Endothelial cell of umbilical vein (primary cell): ENCODE measurements around the gene ART5. TPM values are rescaled to one million over a fixed set of nuclear protein-coding genes. Genes with fewer than 3 reads are reported as not detected.

Experiments used
- BruUV-seq: library from RNA; stranded (reverse); fragments of 400-500 nt; replicated peaks from 2 replicates; lab custom pipeline; 2021; lab: Mats Ljungman, UMichigan
- CTCF ChIA-PET: fragments of 300-600, 350-600 bp; sonication (Branson Sonifier 250); formaldehyde crosslinking; loops from one replicate; lab custom pipeline; 2021; ENCODE audit warnings: antibody characterized with exemption, inconsistent platforms; lab: Charles Lee
- POLR2A ChIA-PET: fragments of 300-600, 350-600 bp; sonication (Branson Sonifier 250); formaldehyde crosslinking; loops from one replicate; lab custom pipeline; 2021; ENCODE audit warnings: antibody characterized with exemption, inconsistent platforms; lab: Charles Lee
- DNase-seq: peaks from one replicate; pipeline ENCODE4 v3.0.0-alpha.2; 2011; ENCODE audit warnings: low read depth, low spot score
- FAIRE-seq: peaks from 2 replicates; lab custom pipeline; 2011; peaks lifted over from hg19 to GRCh38; lab: Jason Lieb, UNC
- H2AFZ ChIP-seq: 2 replicates; pipeline ENCODE4 v1.6.0; 2012; ENCODE audit warnings: low read depth, low read length, control low read depth, inconsistent platforms
- H3K27ac ChIP-seq: 2 replicates; pipeline ENCODE4 v1.5.1; 2011; ENCODE audit warnings: low read depth, mild to moderate bottlenecking, control low read depth, low read length, moderate library complexity; ENCODE audit not compliant: insufficient read depth
- H3K27me3 ChIP-seq, 2 experiments: 2 replicates each; pipeline versions ENCODE4 v1.6.0 to v1.6.1; 2011; ENCODE audit warnings: low read length in 2 of 2, mixed read lengths in 1 of 2; ENCODE audit not compliant: control insufficient read depth in 2 of 2, insufficient read depth in 2 of 2
- H3K36me3 ChIP-seq, 2 experiments: 2 replicates in 1 of 2; 3 replicates in 1 of 2; pipeline ENCODE4 v1.5.1; 2011; ENCODE audit warnings: low read length in 2 of 2, mild to moderate bottlenecking in 1 of 2, moderate library complexity in 1 of 2; ENCODE audit not compliant: control insufficient read depth in 2 of 2, insufficient read depth in 2 of 2; ENCODE audit errors: extremely low read depth in 1 of 2
- H3K4me1 ChIP-seq: 3 replicates; pipeline ENCODE4 v1.5.1; 2011; ENCODE audit warnings: mild to moderate bottlenecking, low read length; ENCODE audit not compliant: control insufficient read depth, insufficient read depth; ENCODE audit errors: extremely low read depth
- H3K4me2 ChIP-seq: 2 replicates; pipeline ENCODE4 v1.6.1; 2011; ENCODE audit warnings: low read length, control low read depth, mixed read lengths; ENCODE audit not compliant: insufficient read depth
- H3K4me3 ChIP-seq, 3 experiments: fragments of 200-600 bp in 1 of 3; sonication (generic), shearing (Covaris generic) in 1 of 3; replicated peaks in 1 of 3; 2 replicates each; pipeline ENCODE4 v1.5.1; 2011 to 2016; ENCODE audit warnings: control low read depth in 3 of 3, low read length in 3 of 3, mild to moderate bottlenecking in 2 of 3, inconsistent platforms in 1 of 3, low read depth in 1 of 3, moderate library complexity in 1 of 3; ENCODE audit not compliant: insufficient read depth in 1 of 3
- H3K79me2 ChIP-seq: 2 replicates; pipeline ENCODE4 v1.6.0; 2012; ENCODE audit warnings: low read length, inconsistent platforms; ENCODE audit not compliant: control insufficient read depth, insufficient read depth
- H3K9ac ChIP-seq: replicated peaks from 2 replicates; pipeline ENCODE3; 2011; ENCODE audit warnings: low read length, control low read depth; ENCODE audit not compliant: insufficient read depth; ENCODE audit errors: extremely low read depth
- H3K9me1 ChIP-seq: replicated peaks from 3 replicates; pipeline ENCODE4 v1.6.0; 2011; ENCODE audit warnings: mild to moderate bottlenecking, low read length; ENCODE audit not compliant: control insufficient read depth, insufficient read depth; ENCODE audit errors: extremely low read depth
- H3K9me3 ChIP-seq: replicated peaks from 2 replicates; pipeline ENCODE4 v1.5.1; 2012; ENCODE audit warnings: low read length, inconsistent platforms; ENCODE audit not compliant: control insufficient read depth, insufficient read depth
- H4K20me1 ChIP-seq: replicated peaks from 2 replicates; pipeline ENCODE3; 2011; ENCODE audit warnings: mild to moderate bottlenecking, low read length; ENCODE audit not compliant: control insufficient read depth, insufficient read depth; ENCODE audit errors: extremely low read depth
- EZH2 ChIP-seq: IDR thresholded peaks from 2 replicates; pipeline ENCODE4 v1.6.1; 2012; ENCODE audit warnings: borderline replicate concordance, low read depth, mild to moderate bottlenecking, moderate library complexity, low read length, inconsistent platforms; ENCODE audit not compliant: severe bottlenecking
- FOS ChIP-seq: IDR thresholded peaks from 2 replicates; pipeline ENCODE4 v1.6.1; 2011; ENCODE audit warnings: mild to moderate bottlenecking, low read length, moderate library complexity, borderline replicate concordance; ENCODE audit not compliant: insufficient read depth
- JUN ChIP-seq: IDR thresholded peaks from 2 replicates; pipeline ENCODE4 v1.6.1; 2011; ENCODE audit warnings: borderline replicate concordance, low read depth; ENCODE audit not compliant: insufficient read length, insufficient read depth
- POLR2AphosphoS5 ChIP-seq: IDR thresholded peaks from 2 replicates; pipeline ENCODE4 v1.6.1; 2012; ENCODE audit warnings: low read depth, mild to moderate bottlenecking, control low read depth, low read length, moderate library complexity; ENCODE audit not compliant: insufficient read depth
- dilution Hi-C: fragments of 300-500 bp; cut with MboI; formaldehyde crosslinking; loops from one replicate; pipeline ENCODE4 v1.15.0; 2019; ENCODE audit warnings: low sequenced_read_pairs; ENCODE audit not compliant: extremely low pct_ligation_motif_present
- intact Hi-C: fragments of 100-400 bp; cut with micrococcal nuclease; formaldehyde crosslinking; loops from one replicate; pipeline ENCODE4 v1.10.0; 2022
- polyA plus RNA-seq, 4 experiments: library from polyadenylated mRNA; depleted of rRNA in 3 of 4; stranded (reverse) in 3 of 4; unstranded in 1 of 4; fragments of >200 nt; gene quantifications; 2 replicates each; pipeline versions ENCODE4 v1.2.1 to v1.2.3, GENCODE V29; 2011 to 2012; ENCODE audit warnings: missing spikeins in 1 of 4
- total RNA-seq: library from RNA; stranded (reverse); gene quantifications from 2 replicates; pipeline ENCODE4 v1.2.3, GENCODE V29; 2021
- TF ChIP-seq, protein P1 (sequence below), 2 donors: IDR thresholded peaks; 1 replicate in 1 of 2; 2 replicates in 1 of 2; pipeline ENCODE4 v1.5.1; 2011; ENCODE audit warnings: low read length in 2 of 2, mild to moderate bottlenecking in 2 of 2, moderate library complexity in 2 of 2, control low read depth in 1 of 2, inconsistent platforms in 1 of 2, low read depth in 1 of 2; ENCODE audit not compliant: insufficient read depth in 1 of 2; ENCODE audit errors: extremely low read depth in 1 of 2
- TF ChIP-seq, protein P2 (sequence below): IDR thresholded peaks from 2 replicates; pipeline ENCODE4 v1.6.1; 2011; ENCODE audit not compliant: insufficient read depth, insufficient read length

ART5 gene
- total and polyA plus RNA-seq, 2 donors (not counting 3 experiments of a cell fraction or from before 2014, with no cell fraction given), result not detected

DNA sequence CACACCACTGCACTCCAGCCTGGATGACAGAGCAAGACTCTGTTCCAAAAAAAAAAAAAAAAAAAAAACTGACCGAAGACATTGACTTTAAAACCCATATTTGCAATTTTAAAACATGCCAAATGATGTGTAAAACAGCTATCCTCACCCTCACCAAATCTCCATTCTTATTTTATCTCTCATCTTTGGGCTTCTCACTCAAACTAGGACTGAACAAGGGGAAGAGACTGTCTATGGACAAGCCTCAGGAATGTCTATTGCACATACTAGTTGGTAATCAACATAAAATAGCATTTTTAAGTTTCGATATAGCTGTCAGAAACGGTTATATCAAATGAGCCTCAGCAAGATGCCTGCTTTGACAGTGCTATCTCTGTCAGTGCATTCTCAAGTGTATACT, 37.3 kb upstream of the ART5 start:
- Histone ChIP-seq H2AFZ (no peak overlapping the region), H4K20me1 (no peaks in the 10 kb centered on the region), H3K4me3 (no peak overlapping the region), H3K27me3 (no peaks in the 10 kb centered on the region), H3K4me2 (no peak overlapping the region), H3K9me1 (no peaks in the 10 kb centered on the region), H3K36me3 (peaks cover 32 to 45% of the 10 kb centered on the region in 2 experiments), H3K79me2 (no peaks in the 10 kb centered on the region), H3K27ac (no peak overlapping the region), H3K9me3 (no peaks in the 10 kb centered on the region), H3K4me1 (no peaks in the 10 kb centered on the region), H3K9ac (no peak overlapping the region)
- intact Hi-C loops (no loop called here), dilution Hi-C loops (no loop called here)
- no peak for FAIRE-seq
- no TSS peak for BruUV-seq
- ChIA-PET POLR2A (no interaction called here), CTCF (no interaction called here)
- no peak for DNase-seq
- TF ChIP-seq, protein P1, sequence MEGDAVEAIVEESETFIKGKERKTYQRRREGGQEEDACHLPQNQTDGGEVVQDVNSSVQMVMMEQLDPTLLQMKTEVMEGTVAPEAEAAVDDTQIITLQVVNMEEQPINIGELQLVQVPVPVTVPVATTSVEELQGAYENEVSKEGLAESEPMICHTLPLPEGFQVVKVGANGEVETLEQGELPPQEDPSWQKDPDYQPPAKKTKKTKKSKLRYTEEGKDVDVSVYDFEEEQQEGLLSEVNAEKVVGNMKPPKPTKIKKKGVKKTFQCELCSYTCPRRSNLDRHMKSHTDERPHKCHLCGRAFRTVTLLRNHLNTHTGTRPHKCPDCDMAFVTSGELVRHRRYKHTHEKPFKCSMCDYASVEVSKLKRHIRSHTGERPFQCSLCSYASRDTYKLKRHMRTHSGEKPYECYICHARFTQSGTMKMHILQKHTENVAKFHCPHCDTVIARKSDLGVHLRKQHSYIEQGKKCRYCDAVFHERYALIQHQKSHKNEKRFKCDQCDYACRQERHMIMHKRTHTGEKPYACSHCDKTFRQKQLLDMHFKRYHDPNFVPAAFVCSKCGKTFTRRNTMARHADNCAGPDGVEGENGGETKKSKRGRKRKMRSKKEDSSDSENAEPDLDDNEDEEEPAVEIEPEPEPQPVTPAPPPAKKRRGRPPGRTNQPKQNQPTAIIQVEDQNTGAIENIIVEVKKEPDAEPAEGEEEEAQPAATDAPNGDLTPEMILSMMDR (IDR thresholded peaks at IDR 0.05; ENCODE audit: extremely low read depth in 1 of 2, insufficient read depth in 1 of 2, low read depth in 1 of 2, low read length in 2 of 2), result no peak
- no peak for TF ChIP-seq EZH2
- no peak for TF ChIP-seq FOS
- TF ChIP-seq POLR2AphosphoS5, result no peak
- no peak for TF ChIP-seq JUN
- TF ChIP-seq, protein P2, sequence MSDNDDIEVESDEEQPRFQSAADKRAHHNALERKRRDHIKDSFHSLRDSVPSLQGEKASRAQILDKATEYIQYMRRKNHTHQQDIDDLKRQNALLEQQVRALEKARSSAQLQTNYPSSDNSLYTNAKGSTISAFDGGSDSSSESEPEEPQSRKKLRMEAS, result no peak
